Measurements from ENCODE around the gene MYO10.
A peak's percentile ranks its signal among the peaks of the same experiment; 100 is the strongest.
"Not testable (repeated sequence)": the region's sequence is repeated elsewhere in the genome, so short reads cannot be mapped to it uniquely, and the experiment has no call there.

Gene MYO10

GRCh38 chr5:16772556-16772955 lies 163.5 kb downstream of the MYO10 start:
- DNase-seq, result no peak

DNA sequence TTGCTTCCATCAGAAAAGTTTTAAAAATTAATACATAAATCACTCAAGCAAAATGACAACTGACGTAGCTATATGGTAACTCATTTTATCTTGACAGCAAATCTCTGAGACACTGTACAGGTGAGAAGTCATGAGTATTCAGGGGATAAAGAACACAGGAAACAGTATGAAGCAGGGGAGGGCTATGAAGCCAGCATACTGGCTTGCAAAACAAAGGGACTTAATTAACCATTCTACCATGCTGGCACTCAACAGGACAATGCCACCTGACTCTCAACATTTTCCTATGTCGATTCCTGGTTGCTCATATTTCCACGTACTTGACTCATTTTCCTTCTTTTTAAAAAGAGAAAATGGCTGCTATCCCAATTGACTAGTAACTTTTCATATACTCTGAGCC lies 167.9 kb downstream of the MYO10 start:
- DNase-seq, result no peak

- no peak for DNase-seq
These were observed 172.9 kb downstream of the MYO10 start for GRCh38 chr5:16763211-16763610.

DNA sequence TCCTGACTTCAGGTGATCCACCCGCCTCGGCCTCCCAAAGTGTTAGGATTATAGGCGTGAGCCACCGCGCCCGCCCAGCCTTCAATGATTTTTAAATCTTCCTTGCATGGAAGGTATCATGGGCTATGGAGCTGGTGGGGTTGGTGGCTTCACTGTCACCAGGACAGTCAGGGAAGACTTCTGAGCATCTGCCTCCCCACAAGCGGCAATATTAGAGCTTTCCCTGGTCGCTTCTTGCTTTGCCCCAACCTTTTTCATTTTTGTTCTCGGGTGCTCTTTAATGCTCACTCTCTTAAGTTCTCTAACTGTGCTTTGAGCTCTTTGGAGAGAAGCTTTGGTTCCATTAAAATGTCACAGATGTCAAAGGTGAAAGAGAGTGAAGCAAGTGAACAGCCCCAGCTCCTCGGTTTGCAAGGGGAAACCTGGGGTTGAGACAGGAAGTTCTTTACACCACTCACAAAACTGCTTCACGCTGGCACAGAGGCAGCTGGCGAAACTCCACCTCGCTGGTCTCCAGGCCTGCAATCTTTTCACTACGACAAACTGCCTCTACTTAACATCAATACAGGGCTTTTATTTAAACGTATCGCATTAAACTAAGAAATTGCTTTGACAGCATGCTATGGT lies 176.8 kb downstream of the MYO10 start:
- DNase-seq, result peak; percentile 13

GRCh38 chr5:16757989-16758501 lies 178.0 kb downstream of the MYO10 start:
- DNase-seq, result no peak

GRCh38 chr5:16757577-16757976 lies 178.5 kb downstream of the MYO10 start:
- DNase-seq, result not testable (repeated sequence)

- no peak for DNase-seq
These were observed 178.9 kb downstream of the MYO10 start for GRCh38 chr5:16757146-16757545.

DNA sequence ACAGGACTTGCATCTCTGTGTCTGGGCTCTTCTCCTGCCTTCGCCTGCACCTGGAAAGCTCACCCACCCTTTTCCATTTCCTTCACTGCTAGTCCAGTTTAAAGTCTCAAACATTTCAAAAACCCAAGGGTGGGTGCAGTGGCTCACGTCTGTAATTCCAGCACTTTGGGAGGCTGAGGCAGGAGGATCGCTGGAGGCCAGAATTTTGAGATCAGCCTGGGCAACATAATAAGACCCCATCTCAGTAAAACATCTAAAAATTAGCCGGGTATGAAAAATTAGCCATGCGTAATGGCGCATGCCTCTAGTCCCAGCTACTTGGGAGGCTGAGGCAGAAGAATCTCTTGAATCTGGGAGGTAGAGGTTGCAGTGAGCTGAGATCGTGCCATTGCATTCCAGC lies 179.4 kb downstream of the MYO10 start:
- DNase-seq, result no peak

GRCh38 chr5:16755641-16756040 lies 180.4 kb downstream of the MYO10 start:
- no peak for DNase-seq

- no peak for DNase-seq
These were observed 181.5 kb downstream of the MYO10 start for GRCh38 chr5:16754601-16755000.

DNA sequence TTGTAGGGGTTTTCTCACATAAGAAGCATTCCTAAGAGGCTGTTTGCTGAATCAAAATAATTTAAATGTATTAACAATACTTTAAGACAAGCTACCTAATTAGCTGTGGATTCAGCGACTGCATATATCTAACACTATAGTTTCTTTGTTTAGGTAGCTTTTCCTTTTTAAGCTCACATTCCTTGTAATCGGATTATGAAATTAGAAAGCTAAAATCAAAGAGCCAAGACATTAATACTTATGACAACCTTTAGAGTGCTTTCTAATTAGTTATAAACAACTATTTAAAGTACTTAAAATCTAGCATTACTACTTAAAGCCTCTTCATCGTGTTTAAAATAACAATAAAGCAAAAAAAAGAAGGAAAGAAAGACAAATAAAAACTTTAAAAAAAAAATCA lies 182.0 kb downstream of the MYO10 start:
- no peak for DNase-seq

- no peak for DNase-seq
These were observed 185.6 kb downstream of the MYO10 start for GRCh38 chr5:16750445-16750844.

DNA sequence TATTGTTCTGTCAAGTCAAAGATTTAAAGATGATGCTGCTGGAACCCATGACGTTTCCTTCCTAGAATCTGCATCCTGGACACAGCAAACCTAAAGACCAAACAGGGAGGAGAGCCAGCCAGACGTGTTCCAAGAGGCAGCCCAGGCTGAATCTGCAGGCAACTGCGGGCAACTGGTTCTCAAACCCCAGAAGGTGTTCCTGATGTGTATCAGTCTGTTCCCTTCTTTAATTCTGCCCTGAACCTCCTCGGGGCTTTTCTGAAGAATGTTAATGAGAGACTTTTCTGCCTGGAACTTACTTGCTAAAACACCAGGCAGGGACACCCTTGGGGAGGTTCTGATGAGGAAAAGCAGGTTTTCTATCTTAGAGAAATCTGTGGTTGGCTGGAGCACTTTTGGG lies 186.5 kb downstream of the MYO10 start:
- no peak for DNase-seq

DNA sequence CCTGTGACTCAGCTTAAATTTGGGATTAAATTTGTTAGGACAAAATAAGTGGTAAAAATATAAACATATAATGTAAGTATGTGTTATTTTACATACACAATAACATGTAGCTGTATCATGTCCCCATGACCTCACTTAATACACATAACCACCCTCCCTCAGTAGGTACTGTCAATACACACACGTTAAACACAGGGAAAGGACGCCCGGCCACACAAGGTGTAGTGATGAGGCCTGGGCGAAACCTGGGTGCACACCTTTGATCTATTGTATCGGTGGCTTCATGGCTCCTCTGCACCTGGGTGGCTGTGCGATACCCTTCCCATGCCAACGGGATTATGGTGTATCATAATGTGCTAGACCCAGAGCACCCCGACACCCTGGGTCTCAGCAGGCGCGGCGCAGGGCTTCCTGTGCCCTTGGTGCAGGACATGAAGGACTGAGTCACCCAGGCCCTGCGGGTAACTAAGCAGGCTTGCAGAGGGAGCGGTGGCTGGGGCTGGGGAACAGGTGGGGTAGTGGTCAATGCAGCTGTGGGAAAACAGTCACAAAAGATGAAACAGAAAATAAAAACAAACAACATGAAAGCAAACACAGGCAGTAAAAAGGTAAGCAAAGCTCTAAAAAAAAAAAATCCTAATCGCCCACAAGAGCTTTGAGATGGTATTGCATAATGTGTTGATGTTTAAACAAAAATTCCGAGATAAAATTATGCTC lies 191.8 kb downstream of the MYO10 start:
- no peak for DNase-seq

DNA sequence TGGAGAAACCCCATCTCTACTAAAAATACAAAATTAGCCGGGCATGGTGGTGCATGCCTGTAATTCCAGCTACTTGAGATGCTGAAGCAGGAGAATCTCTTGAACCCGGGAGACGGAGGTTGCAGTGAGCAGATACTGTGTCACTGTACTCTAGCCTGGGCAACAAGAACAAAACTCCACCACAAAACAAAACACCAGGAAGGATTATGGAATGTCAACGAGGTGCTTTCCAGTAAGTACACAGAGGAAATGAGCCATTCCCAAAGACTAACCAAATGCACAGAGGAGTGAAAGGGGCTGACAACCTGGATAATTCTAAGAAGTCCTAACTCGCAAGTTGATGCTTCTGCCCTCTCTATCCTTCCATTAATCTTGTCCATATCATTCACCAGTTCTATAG lies 193.2 kb downstream of the MYO10 start:
- DNase-seq, result no peak

DNA sequence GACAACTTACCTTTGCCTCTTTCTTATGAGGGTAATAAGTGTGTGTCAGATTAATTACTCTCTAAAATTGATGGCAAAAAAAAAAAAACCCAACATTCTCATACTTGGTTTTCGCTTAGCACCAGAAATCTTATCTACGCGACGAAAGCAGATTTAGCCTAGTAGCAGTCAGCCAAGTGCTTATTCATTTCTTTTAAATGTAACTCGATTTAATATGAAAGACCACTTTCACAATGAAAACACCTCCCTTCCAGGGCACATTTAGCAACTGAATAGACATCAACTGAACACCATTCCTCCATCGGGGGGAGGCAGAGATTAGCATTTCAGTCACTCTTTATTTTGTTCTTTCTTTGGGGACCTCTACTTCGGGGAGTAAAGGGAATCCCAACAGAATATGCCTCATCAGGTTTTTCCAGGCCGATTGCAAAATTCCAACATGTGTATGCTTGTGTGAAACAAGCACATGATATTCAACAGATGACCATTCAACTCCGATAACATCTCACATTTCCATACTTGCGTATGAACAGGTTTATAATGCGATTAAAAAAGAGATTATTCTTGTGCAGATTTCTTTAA lies 195.2 kb downstream of the MYO10 start:
- no peak for DNase-seq

GRCh38 chr5:16740066-16740810 lies 195.8 kb downstream of the MYO10 start:
- no peak for DNase-seq

DNA sequence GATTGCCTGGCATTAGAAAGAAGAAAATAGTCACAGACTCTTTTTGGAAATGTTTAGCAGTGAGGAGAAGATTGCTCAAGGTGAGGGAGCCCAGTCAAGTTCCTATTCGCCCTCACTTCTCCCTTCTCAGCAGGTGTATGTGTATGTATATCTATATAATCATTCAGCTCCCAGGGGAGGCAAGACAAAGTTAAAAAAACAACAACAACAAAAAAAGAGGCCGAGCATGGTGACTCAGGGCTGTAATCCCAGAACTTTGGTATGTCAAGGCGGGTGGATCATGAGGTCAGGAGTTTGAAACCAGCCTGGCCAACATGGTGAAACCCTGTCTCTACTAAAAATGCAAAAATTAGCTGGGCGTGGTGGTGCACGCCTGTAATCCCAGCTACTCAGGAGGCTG lies 197.7 kb downstream of the MYO10 start:
- DNase-seq, result not testable (repeated sequence)

GRCh38 chr5:16737620-16738364 lies 198.3 kb downstream of the MYO10 start:
- no peak for DNase-seq

GRCh38 chr5:16737209-16737608 lies 198.9 kb downstream of the MYO10 start:
- DNase-seq, result no peak

- no peak for DNase-seq
These were observed 199.7 kb downstream of the MYO10 start for GRCh38 chr5:16736158-16736995.

All from stimulated activated CD4-positive, alpha-beta T cell treated with anti-CD3 and anti-CD28 coated beads, Interleukin-1b, Interleukin-23, amount 100 ng/mL, for 48 hours (primary cell).